SK-N-SH (cell line): ENCODE data around the gene GDNF. TPM values are rescaled to one million over a fixed set of nuclear protein-coding genes. Genes with fewer than 3 reads are reported as not detected.
A peak's percentile ranks its signal among the peaks of the same experiment; 100 is the strongest.

Experiments used
- CTCF ChIA-PET: fragments of 300-600, 350-600 bp; formaldehyde crosslinking; extraction: SDS; loops from one replicate; lab custom pipeline; 2021; lab: Yijun Ruan, JAX
- POLR2A ChIA-PET: fragments of 350-600 bp; sonication (Branson Sonifier 250); formaldehyde crosslinking; extraction: SDS; loops from one replicate; lab custom pipeline; 2020; ENCODE audit warnings: antibody characterized with exemption, inconsistent platforms; lab: Yijun Ruan, JAX
- DNase-seq: peaks from one replicate; pipeline ENCODE4 v3.0.0; 2012
- H2AFZ ChIP-seq: fragments of 200-600 bp; sonication (generic); 2 replicates; pipeline ENCODE4 v1.8.1; 2016; ENCODE audit warnings: antibody characterized with exemption, mild to moderate bottlenecking, low read depth
- H3F3A ChIP-seq: fragments of 200-600 bp; sonication (generic); replicated peaks from 2 replicates; pipeline ENCODE3; 2016; ENCODE audit warnings: antibody characterized with exemption, mild to moderate bottlenecking; ENCODE audit not compliant: insufficient read depth
- H3K27ac ChIP-seq, 2 experiments: fragments of 200-500 bp in 1 of 2; fragments of 200-600 bp in 1 of 2; sonication (Bioruptor generic) in 1 of 2; sonication (generic), shearing (Covaris generic) in 1 of 2; 2 replicates each; pipeline versions ENCODE4 v1.5.1 to v1.6.1; 2014 to 2016; ENCODE audit warnings: low read depth in 2 of 2, inconsistent platforms in 1 of 2, low read length in 1 of 2, mild to moderate bottlenecking in 1 of 2, mixed read lengths in 1 of 2
- H3K27me3 ChIP-seq: fragments of 200-600 bp; sonication (generic), shearing (Covaris generic); 2 replicates; pipeline ENCODE4 v1.6.1; 2016; ENCODE audit warnings: mixed run types; ENCODE audit not compliant: insufficient read depth
- H3K36me3 ChIP-seq, 2 experiments: fragments of 200-500 bp in 1 of 2; fragments of 200-600 bp in 1 of 2; sonication (Bioruptor generic) in 1 of 2; sonication (generic) in 1 of 2; replicated peaks in 1 of 2; 2 replicates each; pipeline versions ENCODE3 to v1.5.1; 2014 to 2016; ENCODE audit warnings: low read length in 1 of 2, mild to moderate bottlenecking in 1 of 2; ENCODE audit not compliant: insufficient read depth in 2 of 2, control insufficient read depth in 1 of 2
- H3K4me1 ChIP-seq, 2 experiments: fragments of 200-500 bp in 1 of 2; fragments of 200-600 bp in 1 of 2; sonication (Bioruptor generic) in 1 of 2; sonication (generic), shearing (Covaris generic) in 1 of 2; 2 replicates each; pipeline versions ENCODE4 v1.5.1 to v1.6.1; 2014 to 2016; ENCODE audit warnings: low read depth in 1 of 2, low read length in 1 of 2, mixed run types in 1 of 2; ENCODE audit not compliant: insufficient read depth in 2 of 2, control insufficient read depth in 1 of 2
- H3K4me2 ChIP-seq: fragments of 200-600 bp; sonication (generic), shearing (Covaris generic); 2 replicates; pipeline ENCODE4 v1.6.1; 2017; ENCODE audit warnings: mixed run types
- H3K4me3 ChIP-seq, 2 experiments: fragments of 200-500 bp in 1 of 2; fragments of 200-600 bp in 1 of 2; sonication (Bioruptor generic) in 1 of 2; sonication (generic), shearing (Covaris generic) in 1 of 2; 2 replicates each; pipeline versions ENCODE4 v1.5.1 to v1.8.1; 2014 to 2016; ENCODE audit warnings: low read depth in 2 of 2, inconsistent platforms in 1 of 2, low read length in 1 of 2, mild to moderate bottlenecking in 1 of 2, mixed read lengths in 1 of 2, moderate library complexity in 1 of 2
- H3K79me2 ChIP-seq: fragments of 200-600 bp; sonication (generic); 2 replicates; pipeline ENCODE4 v1.8.1; 2017; ENCODE audit warnings: mild to moderate bottlenecking; ENCODE audit not compliant: insufficient read depth
- H3K9ac ChIP-seq: fragments of 200-600 bp; sonication (generic); 2 replicates; pipeline ENCODE4 v1.6.1; 2017; ENCODE audit warnings: mixed run types
- H3K9me2 ChIP-seq: fragments of 200-600 bp; sonication (generic); 2 replicates; pipeline ENCODE4 v1.6.1; 2017; ENCODE audit warnings: mixed run types
- H3K9me3 ChIP-seq: fragments of 200-600 bp; sonication (generic); 2 replicates; pipeline ENCODE4 v1.6.1; 2017; ENCODE audit warnings: mixed run types, mild to moderate bottlenecking, moderate library complexity
- H4K20me1 ChIP-seq: fragments of 200-600 bp; sonication (generic); 2 replicates; pipeline ENCODE4 v1.6.1; 2017; ENCODE audit warnings: mild to moderate bottlenecking, mixed run types; ENCODE audit not compliant: insufficient read depth
- ELF1 ChIP-seq: IDR thresholded peaks from 2 replicates; pipeline ENCODE4 v1.4.0; 2012
- EZH2phosphoT487 ChIP-seq: fragments of 200-600 bp; sonication (generic); IDR thresholded peaks from 2 replicates; pipeline ENCODE4 v1.6.1; 2017; ENCODE audit warnings: low read depth, mixed run types, mild to moderate bottlenecking, antibody characterized with exemption, moderate library complexity, borderline replicate concordance
- FOXM1 ChIP-seq: IDR thresholded peaks from 2 replicates; pipeline ENCODE4 v1.4.0; 2012; ENCODE audit warnings: low read depth, mild to moderate bottlenecking
- GABPA ChIP-seq: IDR thresholded peaks from 2 replicates; pipeline ENCODE4 v1.4.0; 2012; ENCODE audit warnings: low read depth, mild to moderate bottlenecking
- IRF3 ChIP-seq: fragments of 150-350 bp; IDR thresholded peaks from 2 replicates; pipeline ENCODE4 v1.6.1; 2016; ENCODE audit warnings: mild to moderate bottlenecking, low read depth, low read length
- JUND ChIP-seq: IDR thresholded peaks from 2 replicates; pipeline ENCODE4 v1.4.0; 2012
- MAX ChIP-seq: IDR thresholded peaks from 2 replicates; pipeline ENCODE4 v1.4.0; 2012; ENCODE audit warnings: low read depth
- MEF2A ChIP-seq: IDR thresholded peaks from 2 replicates; pipeline ENCODE4 v1.4.0; 2012; ENCODE audit warnings: low read depth, borderline replicate concordance
- MXI1 ChIP-seq: IDR thresholded peaks from 2 replicates; pipeline ENCODE4 v1.6.1; 2012; ENCODE audit warnings: mild to moderate bottlenecking, low read depth, low read length, improper control_type of control experiment
- NFIC ChIP-seq: IDR thresholded peaks from 2 replicates; pipeline ENCODE4 v1.4.0; 2012; ENCODE audit warnings: borderline replicate concordance
- RCOR1 ChIP-seq: fragments of 150-350 bp; IDR thresholded peaks from 2 replicates; pipeline ENCODE4 v1.6.1; 2017; ENCODE audit warnings: antibody characterized with exemption, low read length
- RFX5 ChIP-seq: IDR thresholded peaks from 2 replicates; pipeline ENCODE4 v1.6.1; 2012; ENCODE audit warnings: mild to moderate bottlenecking, improper control_type of control experiment, low read length
- RXRA ChIP-seq: IDR thresholded peaks from 2 replicates; pipeline ENCODE4 v1.4.0; 2012; ENCODE audit warnings: low read depth, mild to moderate bottlenecking, borderline replicate concordance
- SIN3A ChIP-seq: IDR thresholded peaks from 2 replicates; pipeline ENCODE4 v1.6.1; 2012; ENCODE audit warnings: low read depth, mild to moderate bottlenecking, low read length, moderate library complexity, borderline replicate concordance
- SMC3 ChIP-seq: IDR thresholded peaks from 2 replicates; pipeline ENCODE4 v1.6.1; 2012; ENCODE audit warnings: low read depth, low read length, improper control_type of control experiment
- TEAD4 ChIP-seq: IDR thresholded peaks from 2 replicates; pipeline ENCODE4 v1.4.0; 2012; ENCODE audit warnings: mild to moderate bottlenecking, borderline replicate concordance; ENCODE audit not compliant: insufficient read depth
- USF1 ChIP-seq: IDR thresholded peaks from 2 replicates; pipeline ENCODE4 v1.4.0; 2012; ENCODE audit warnings: low read depth, borderline replicate concordance
- USF2 ChIP-seq: fragments of 150-350 bp; IDR thresholded peaks from 2 replicates; pipeline ENCODE4 v1.6.1; 2017; ENCODE audit warnings: antibody characterized with exemption, low read length, low read depth, borderline replicate concordance
- WGBS: methylation state at CpG from one replicate; pipeline ENCODE4 v1.1.6; 2017; ENCODE audit warnings: low lambda C conversion rate; 5-methylcytosine and 5-hydroxymethylcytosine counted together
- polyA plus RNA-seq, 3 experiments: library from polyadenylated mRNA; depleted of rRNA; stranded (reverse); fragments of >200 nt; gene quantifications; 2 replicates each; pipeline ENCODE4 v1.2.3, GENCODE V29; 2012

GDNF gene
- polyA plus RNA-seq, 1 of the 3 experiments (the other 2 are of a cell fraction): 9.0 TPM

GRCh38 chr5:37846786-37847310 is 7.0 kb upstream of the GDNF start:
- 0 out of 4 replicates have a peak, but pooled peaks cover 0 to 14% of the 10 kb centered on the region in 2 experiments for H3K4me1 ChIP-seq
- ChIA-PET CTCF (no interaction called here), POLR2A (no interaction called here)
- no peaks in the 10 kb centered on the region for H4K20me1 ChIP-seq
- H3K27ac ChIP-seq: peak overlapping the region in 1 of 2 experiments; percentile 75; a peak in 2 of 4 replicates
- DNase-seq: no peak
- no peak for TF ChIP-seq SMC3
- TF ChIP-seq IRF3: no peak
- TF ChIP-seq RFX5: no peak
- no peak for TF ChIP-seq FOXM1
- TF ChIP-seq NFIC: no peak
- no peak for TF ChIP-seq USF1
- no peak for TF ChIP-seq TEAD4
- no peak for TF ChIP-seq ELF1
- TF ChIP-seq EZH2phosphoT487: no peak
- no peak for TF ChIP-seq RCOR1
- TF ChIP-seq MXI1: no peak
- no peak for TF ChIP-seq RXRA
- no peak for TF ChIP-seq GABPA
- no peak for TF ChIP-seq JUND
- no peak for TF ChIP-seq SIN3A
- TF ChIP-seq USF2: no peak
- no peak for TF ChIP-seq MEF2A
- no peak for TF ChIP-seq MAX
- peaks cover 6% of the 10 kb centered on the region for H3F3A ChIP-seq
- H3K79me2 ChIP-seq: peaks cover 90% of the 10 kb centered on the region
- 73% methylated on average over 4 of the region's 4 CpGs for WGBS
- no peak overlapping the region for H3K4me3 ChIP-seq
- no peaks in the 10 kb centered on the region for H3K27me3 ChIP-seq
- H3K4me2 ChIP-seq: no peak overlapping the region
- no peak overlapping the region for H3K9ac ChIP-seq
- no peak overlapping the region for H2AFZ ChIP-seq
- no peaks in the 10 kb centered on the region for H3K9me2 ChIP-seq
- H3K36me3 ChIP-seq: no peaks in the 10 kb centered on the region
- no peaks in the 10 kb centered on the region for H3K9me3 ChIP-seq
